GM21717 (cell line): Measurements from ENCODE around the gene ZNF831.

Source experiments
- ATAC-seq: cut with Tn5 transposase; IDR thresholded peaks from one replicate; pipeline ENCODE4 v1.9.1; 2021; ENCODE audit warnings: mild to moderate bottlenecking, moderate library complexity; ENCODE audit not compliant: unreplicated experiment

ZNF831 gene

DNA sequence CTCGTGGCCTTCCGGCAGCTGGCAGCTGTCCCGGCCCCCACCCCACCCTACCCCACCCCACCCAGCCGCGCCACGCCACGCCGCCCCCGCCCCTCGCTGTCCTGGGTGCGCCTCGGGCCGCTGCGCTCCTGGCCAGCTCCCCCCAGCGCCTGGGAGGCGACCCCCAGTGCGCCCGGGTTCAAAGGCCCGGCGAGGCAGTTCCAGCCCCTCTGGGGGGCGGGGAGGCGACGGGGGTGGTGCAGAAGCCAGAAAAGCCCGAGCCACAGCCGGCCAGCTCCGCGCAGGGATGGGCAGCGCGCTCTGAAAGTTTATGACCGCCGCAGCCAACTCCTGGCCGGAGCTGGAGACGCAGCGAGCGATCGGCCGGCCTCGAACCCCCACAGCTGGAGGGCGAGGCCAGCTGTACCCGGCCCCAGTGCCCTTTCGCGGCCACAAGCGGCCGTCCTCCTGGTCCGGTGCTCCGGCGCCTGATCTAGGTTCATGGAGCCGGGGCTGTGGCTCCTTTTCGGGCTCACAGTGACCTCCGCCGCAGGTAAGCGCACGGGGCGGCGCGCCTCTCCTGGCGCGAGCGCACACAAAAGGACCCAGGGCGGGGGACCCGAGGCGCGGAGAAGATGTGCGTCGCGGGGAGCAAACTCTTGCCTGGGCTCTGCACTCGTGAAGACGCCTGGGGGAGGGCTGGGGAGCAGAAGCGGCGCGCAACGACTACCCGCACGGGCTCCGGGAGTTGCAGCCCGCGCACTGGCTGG, 136.9 kb downstream of the ZNF831 start, which contains the start of gene EDN3:
Gene EDN3 (plus strand): TSS at position 279 of the 749 bp plus-strand sequence. CDS start 202 bp downstream, at position 481.
- no peak for ATAC-seq

GRCh38 chr20:59301343-59302007, 137.9 kb downstream of the ZNF831 start:
- ATAC-seq, result no peak

GRCh38 chr20:59305908-59306655, 142.5 kb downstream of the ZNF831 start:
- no peak for ATAC-seq

DNA sequence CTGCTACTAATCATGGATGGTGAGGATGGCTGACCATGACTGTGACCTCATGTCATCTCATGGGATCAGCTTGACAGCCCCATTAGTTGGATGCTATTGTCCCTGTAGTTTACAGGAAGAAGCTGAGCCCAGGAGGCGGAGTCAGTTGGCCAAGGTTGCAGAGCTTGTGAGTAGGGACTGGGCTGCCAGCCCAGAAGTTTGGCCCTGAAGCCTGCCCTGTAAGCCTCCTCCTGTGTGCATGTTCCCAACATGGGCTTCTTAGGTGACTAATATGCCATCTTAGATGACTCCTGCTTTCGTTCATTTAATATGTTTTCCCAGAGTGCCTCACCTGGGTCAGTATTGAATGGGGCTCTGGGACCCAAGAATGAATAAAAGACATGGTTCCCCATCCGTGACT, 143.6 kb downstream of the ZNF831 start:
- no peak for ATAC-seq
